ENCODE results near the gene NKD2.

- TF ChIP-seq CTCF (IDR thresholded peaks at IDR 0.05; ENCODE audit: low read depth, low read length, poor library complexity, severe bottlenecking) (no peak), EZH2phosphoT487 (IDR thresholded peaks at IDR 0.05; ENCODE audit: borderline replicate concordance, low read length) (no peak)
Measured at GRCh38 chr5:1052076-1052475, 43.5 kb downstream of the NKD2 start.

All from DOHH2 (cell line).